HEK293 (cell line): ENCODE measurements around the gene ITPRIPL2.

Experiments
- KLF10 ChIP-seq: fragments of 450-650 bp; IDR thresholded peaks from 2 replicates; pipeline ENCODE4 v1.5.1; 2018; ENCODE audit warnings: missing biosample characterization, mild to moderate bottlenecking, missing genetic modification characterization
- MEIS1 ChIP-seq: sonication (generic); formaldehyde crosslinking; IDR thresholded peaks from 2 replicates; pipeline ENCODE4 v1.8.1; 2022; ENCODE audit warnings: missing genetic modification reagents, mild to moderate bottlenecking, borderline replicate concordance
- OVOL3 ChIP-seq: fragments of 450-650 bp; formaldehyde crosslinking; IDR thresholded peaks from 2 replicates; pipeline ENCODE4 v1.5.1; 2016; ENCODE audit warnings: missing biosample characterization, missing genetic modification characterization
- TSHZ1 ChIP-seq: fragments of 450-650 bp; formaldehyde crosslinking; IDR thresholded peaks from 2 replicates; pipeline ENCODE4 v1.5.1; 2016; ENCODE audit warnings: missing biosample characterization, missing genetic modification characterization, borderline replicate concordance
- ZFP3 ChIP-seq: fragments of 450-650 bp; formaldehyde crosslinking; IDR thresholded peaks from 2 replicates; pipeline ENCODE4 v1.5.1; 2016; ENCODE audit warnings: low read depth, missing biosample characterization, missing genetic modification characterization
- ZFP37 ChIP-seq: fragments of 450-650 bp; formaldehyde crosslinking; IDR thresholded peaks from 2 replicates; pipeline ENCODE4 v1.5.1; 2016; ENCODE audit warnings: missing biosample characterization, missing genetic modification characterization
- ZNF10 ChIP-seq: fragments of 450-650 bp; formaldehyde crosslinking; IDR thresholded peaks from 2 replicates; pipeline ENCODE4 v1.5.1; 2017; ENCODE audit warnings: missing biosample characterization, missing genetic modification characterization
- ZNF2 ChIP-seq: fragments of 450-650 bp; formaldehyde crosslinking; IDR thresholded peaks from 2 replicates; pipeline ENCODE4 v1.5.1; 2016; ENCODE audit warnings: missing biosample characterization, missing genetic modification characterization
- ZNF202 ChIP-seq: fragments of 450-650 bp; formaldehyde crosslinking; IDR thresholded peaks from 2 replicates; pipeline ENCODE4 v1.5.1; 2016; ENCODE audit warnings: missing biosample characterization, missing genetic modification characterization, borderline replicate concordance
- ZNF221 ChIP-seq: fragments of 450-650 bp; formaldehyde crosslinking; IDR thresholded peaks from 2 replicates; pipeline ENCODE4 v1.5.1; 2017; ENCODE audit warnings: missing biosample characterization, missing genetic modification characterization, borderline replicate concordance
- ZNF239 ChIP-seq: fragments of 450-650 bp; formaldehyde crosslinking; IDR thresholded peaks from 2 replicates; pipeline ENCODE4 v1.5.1; 2016; ENCODE audit warnings: missing biosample characterization, missing genetic modification characterization
- ZNF248 ChIP-seq: fragments of 450-650 bp; formaldehyde crosslinking; IDR thresholded peaks from 2 replicates; pipeline ENCODE4 v1.5.1; 2017; ENCODE audit warnings: missing biosample characterization, missing genetic modification characterization
- ZNF280D ChIP-seq: fragments of 450-650 bp; formaldehyde crosslinking; IDR thresholded peaks from 2 replicates; pipeline ENCODE4 v1.5.1; 2016; ENCODE audit warnings: missing biosample characterization, missing genetic modification characterization
- ZNF324 ChIP-seq: fragments of 450-650 bp; formaldehyde crosslinking; IDR thresholded peaks from 2 replicates; pipeline ENCODE4 v1.5.1; 2016; ENCODE audit warnings: missing biosample characterization, missing genetic modification characterization
- ZNF404 ChIP-seq: fragments of 450-650 bp; formaldehyde crosslinking; IDR thresholded peaks from 2 replicates; pipeline ENCODE4 v1.5.1; 2017; ENCODE audit warnings: missing biosample characterization, missing genetic modification characterization
- ZNF501 ChIP-seq: fragments of 450-650 bp; formaldehyde crosslinking; IDR thresholded peaks from 2 replicates; pipeline ENCODE4 v1.5.1; 2016; ENCODE audit warnings: missing biosample characterization, missing genetic modification characterization
- ZNF513 ChIP-seq: fragments of 450-650 bp; IDR thresholded peaks from 2 replicates; pipeline ENCODE4 v1.5.1; 2018; ENCODE audit warnings: missing biosample characterization, missing genetic modification characterization
- ZNF621 ChIP-seq: fragments of 450-650 bp; formaldehyde crosslinking; IDR thresholded peaks from 2 replicates; pipeline ENCODE4 v1.5.1; 2017; ENCODE audit warnings: missing biosample characterization, missing genetic modification characterization
- ZNF624 ChIP-seq: fragments of 450-650 bp; formaldehyde crosslinking; IDR thresholded peaks from 2 replicates; pipeline ENCODE4 v1.5.1; 2017; ENCODE audit warnings: missing biosample characterization, missing genetic modification characterization
- ZNF677 ChIP-seq: fragments of 450-650 bp; IDR thresholded peaks from 2 replicates; pipeline ENCODE4 v1.5.0; 2018; ENCODE audit warnings: missing biosample characterization, mild to moderate bottlenecking, missing genetic modification characterization, moderate library complexity
- ZNF701 ChIP-seq: fragments of 450-650 bp; formaldehyde crosslinking; IDR thresholded peaks from 2 replicates; pipeline ENCODE4 v1.5.1; 2016; ENCODE audit warnings: missing biosample characterization, missing genetic modification characterization
- ZNF704 ChIP-seq: fragments of 450-650 bp; formaldehyde crosslinking; IDR thresholded peaks from 2 replicates; pipeline ENCODE4 v1.5.1; 2016; ENCODE audit warnings: missing biosample characterization, missing genetic modification characterization
- ZNF707 ChIP-seq: fragments of 450-650 bp; formaldehyde crosslinking; IDR thresholded peaks from 2 replicates; pipeline ENCODE4 v1.5.1; 2016; ENCODE audit warnings: missing biosample characterization, missing genetic modification characterization
- ZNF76 ChIP-seq: fragments of 450-650 bp; formaldehyde crosslinking; IDR thresholded peaks from 2 replicates; pipeline ENCODE4; 2016; ENCODE audit warnings: low read depth, missing biosample characterization, missing genetic modification characterization, borderline replicate concordance
- ZNF791 ChIP-seq: fragments of 450-650 bp; formaldehyde crosslinking; IDR thresholded peaks from 2 replicates; pipeline ENCODE4 v1.5.1; 2016; ENCODE audit warnings: missing biosample characterization, missing genetic modification characterization
- ZNF830 ChIP-seq: fragments of 450-650 bp; IDR thresholded peaks from 2 replicates; pipeline ENCODE4 v1.5.0; 2018; ENCODE audit warnings: missing biosample characterization, missing genetic modification characterization, low read depth, mild to moderate bottlenecking, moderate library complexity
- ZSCAN4 ChIP-seq: fragments of 450-650 bp; formaldehyde crosslinking; IDR thresholded peaks from 2 replicates; pipeline ENCODE4 v1.5.1; 2017; ENCODE audit warnings: missing biosample characterization, missing genetic modification characterization
- ZXDB ChIP-seq: fragments of 450-650 bp; formaldehyde crosslinking; IDR thresholded peaks from 2 replicates; pipeline ENCODE4 v1.5.1; 2016; ENCODE audit warnings: missing biosample characterization, missing genetic modification characterization
- TF ChIP-seq, protein P1 (sequence below): fragments of 450-650 bp; formaldehyde crosslinking; IDR thresholded peaks from 2 replicates; pipeline ENCODE4 v1.5.1; 2016; ENCODE audit warnings: missing biosample characterization, missing genetic modification characterization

The ITPRIPL2 gene

GRCh38 chr16:19102187-19102872, 11.4 kb upstream of the ITPRIPL2 start (continued):
- TF ChIP-seq, protein P1, sequence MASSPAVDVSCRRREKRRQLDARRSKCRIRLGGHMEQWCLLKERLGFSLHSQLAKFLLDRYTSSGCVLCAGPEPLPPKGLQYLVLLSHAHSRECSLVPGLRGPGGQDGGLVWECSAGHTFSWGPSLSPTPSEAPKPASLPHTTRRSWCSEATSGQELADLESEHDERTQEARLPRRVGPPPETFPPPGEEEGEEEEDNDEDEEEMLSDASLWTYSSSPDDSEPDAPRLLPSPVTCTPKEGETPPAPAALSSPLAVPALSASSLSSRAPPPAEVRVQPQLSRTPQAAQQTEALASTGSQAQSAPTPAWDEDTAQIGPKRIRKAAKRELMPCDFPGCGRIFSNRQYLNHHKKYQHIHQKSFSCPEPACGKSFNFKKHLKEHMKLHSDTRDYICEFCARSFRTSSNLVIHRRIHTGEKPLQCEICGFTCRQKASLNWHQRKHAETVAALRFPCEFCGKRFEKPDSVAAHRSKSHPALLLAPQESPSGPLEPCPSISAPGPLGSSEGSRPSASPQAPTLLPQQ (tag by site-specific recombination): peak; percentile 71; the same call in 1 of the 2 replicates
- TF ChIP-seq ZNF248 (tag by site-specific recombination): no peak
- TF ChIP-seq KLF10 (tag by site-specific recombination): peak; percentile 86
- TF ChIP-seq ZNF621 (tag by site-specific recombination): no peak
- TF ChIP-seq ZNF501 (tag by site-specific recombination): 0 out of 2 replicates have a peak, but pooled peaks have one; percentile 53
- 0 out of 2 replicates have a peak, but pooled peaks have one; percentile 18 for TF ChIP-seq ZNF513 (tag by site-specific recombination)
- TF ChIP-seq ZFP3 (tag by site-specific recombination): no peak
- TF ChIP-seq ZNF791 (tag by site-specific recombination): no peak
- no peak for TF ChIP-seq ZNF239 (tag by site-specific recombination)
- TF ChIP-seq ZNF404 (tag by site-specific recombination): no peak
- TF ChIP-seq OVOL3: peak; percentile 81
- no peak for TF ChIP-seq ZNF677 (tag by site-specific recombination)
- no peak for TF ChIP-seq ZNF830
- TF ChIP-seq ZXDB (tag by site-specific recombination): peak; percentile 75; the same call in 1 of the 2 replicates
- TF ChIP-seq ZNF324 (tag by site-specific recombination): no peak; the same call in 1 of the 2 replicates
- TF ChIP-seq ZNF280D (tag by site-specific recombination): no peak
- TF ChIP-seq ZNF221 (tag by site-specific recombination): no peak
- no peak for TF ChIP-seq ZNF624 (tag by site-specific recombination)
- no peak for TF ChIP-seq ZNF707 (tag by site-specific recombination)
- peak; percentile 96 for TF ChIP-seq TSHZ1 (tag by site-specific recombination)
- no peak for TF ChIP-seq ZNF76 (tag by site-specific recombination)
- TF ChIP-seq ZNF10 (tag by site-specific recombination): peak; percentile 28
- 0 out of 2 replicates have a peak, but pooled peaks have one; percentile 14 for TF ChIP-seq MEIS1 (CRISPR knock-in tag)
- no peak for TF ChIP-seq ZFP37 (tag by site-specific recombination)
- no peak for TF ChIP-seq ZNF202 (tag by site-specific recombination)
- no peak for TF ChIP-seq ZSCAN4 (tag by site-specific recombination)
- no peak for TF ChIP-seq ZNF701
- TF ChIP-seq ZNF2 (tag by site-specific recombination): peak; percentile 84; the same call in 1 of the 2 replicates
- TF ChIP-seq ZNF704 (tag by site-specific recombination): no peak
